SK-N-SH treated with all-trans-retinoic acid at 6 μM for 48 hours (cell line): ENCODE results near the gene TSNAXIP1.
"Not testable (repeated sequence)": the region's sequence is repeated elsewhere in the genome, so short reads cannot be mapped to it uniquely, and the experiment has no call there.

Experiments
- RARB ChIP-seq: fragments of 250-450 bp; sonication (Bioruptor Pico); IDR thresholded peaks from 2 replicates; pipeline ENCODE4 v1.8.0; 2021; ENCODE audit warnings: mild to moderate bottlenecking, moderate library complexity
- SNAI2 ChIP-seq: fragments of 250-450 bp; sonication (Bioruptor Pico); IDR thresholded peaks from 2 replicates; pipeline ENCODE4 v1.5.0; 2020; ENCODE audit warnings: mild to moderate bottlenecking, moderate library complexity
- TOX ChIP-seq: fragments of 250-450 bp; sonication (Bioruptor Pico); IDR thresholded peaks from 2 replicates; pipeline ENCODE4 v1.8.0; 2021; ENCODE audit warnings: mild to moderate bottlenecking, moderate library complexity, borderline replicate concordance
- ZNF70 ChIP-seq: fragments of 450-650 bp; formaldehyde crosslinking; IDR thresholded peaks from 2 replicates; pipeline ENCODE4 v1.5.0; 2020; ENCODE audit warnings: mild to moderate bottlenecking, moderate library complexity

- not testable (repeated sequence) for TF ChIP-seq RARB (CRISPR knock-in tag); SNAI2; TOX (CRISPR knock-in tag); ZNF70 (CRISPR knock-in tag)
Measured at GRCh38 chr16:67837190-67837589, 30.5 kb downstream of the TSNAXIP1 start.
